IPS-15b (cell line): Measurements from ENCODE around the gene RASL10B.
"Not testable (repeated sequence)": the region's sequence is repeated elsewhere in the genome, so short reads cannot be mapped to it uniquely, and the experiment has no call there.

ENCODE experiments used
- H3K27me3 ChIP-seq: one replicate; pipeline ENCODE4 v1.6.1; 2013; ENCODE audit warnings: low read length; ENCODE audit not compliant: control insufficient read depth, insufficient read depth
- H3K36me3 ChIP-seq: one replicate; pipeline ENCODE4 v1.6.1; 2013; ENCODE audit warnings: low read length; ENCODE audit not compliant: control insufficient read depth, insufficient read depth
- H3K4me1 ChIP-seq: one replicate; pipeline ENCODE4 v1.6.1; 2013; ENCODE audit warnings: mild to moderate bottlenecking, low read length; ENCODE audit not compliant: control insufficient read depth, insufficient read depth
- H3K4me3 ChIP-seq: one replicate; pipeline ENCODE4 v1.5.1; 2013; ENCODE audit warnings: low read depth, low read length
- H3K9ac ChIP-seq: one replicate; pipeline ENCODE4 v1.6.1; 2013; ENCODE audit warnings: low read depth, mild to moderate bottlenecking, low read length
- H3K9me3 ChIP-seq: one replicate; pipeline ENCODE4 v1.6.1; 2013; ENCODE audit warnings: mild to moderate bottlenecking, low read length; ENCODE audit not compliant: control insufficient read depth, insufficient read depth

The RASL10B gene, protein sequence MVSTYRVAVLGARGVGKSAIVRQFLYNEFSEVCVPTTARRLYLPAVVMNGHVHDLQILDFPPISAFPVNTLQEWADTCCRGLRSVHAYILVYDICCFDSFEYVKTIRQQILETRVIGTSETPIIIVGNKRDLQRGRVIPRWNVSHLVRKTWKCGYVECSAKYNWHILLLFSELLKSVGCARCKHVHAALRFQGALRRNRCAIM

DNA sequence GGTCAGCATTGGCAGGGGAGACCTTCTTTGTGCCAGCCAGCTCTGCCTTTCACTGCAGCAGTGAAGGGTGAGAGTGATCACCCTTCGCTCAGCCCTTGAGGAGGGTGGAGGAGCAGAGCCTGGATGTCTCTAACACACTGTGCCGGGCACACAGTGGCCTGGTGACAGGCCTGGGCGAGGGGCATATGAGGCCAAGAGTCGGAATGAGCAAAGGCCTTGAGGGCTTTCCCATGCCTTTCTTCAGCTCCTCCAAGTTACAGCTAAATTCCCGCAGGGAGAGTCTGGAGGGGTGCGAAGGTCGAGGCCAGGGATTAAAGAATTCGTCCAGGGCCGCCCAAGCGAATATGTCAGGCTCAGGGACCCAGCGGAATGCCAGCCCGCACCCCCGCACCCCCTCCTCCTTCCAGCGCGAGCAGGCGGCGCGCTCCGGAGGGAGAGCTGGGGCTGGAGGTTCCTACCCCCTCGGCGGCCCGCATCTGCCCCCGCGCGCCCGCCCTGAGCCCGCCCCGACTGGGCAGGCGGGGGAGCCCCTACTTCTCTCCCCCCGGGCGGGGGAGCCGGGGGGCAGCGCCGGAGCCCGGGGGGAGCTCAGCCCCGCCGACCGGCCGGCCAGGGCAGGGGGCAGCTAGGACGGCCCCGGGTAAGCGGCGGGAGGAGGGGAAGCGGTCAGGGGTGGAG, at the start of gene RASL10B:
Gene RASL10B (plus strand): TSS at position 401 of the 678 bp plus-strand sequence. CDS start 3,546 bp downstream, outside the sequence.
- Histone ChIP-seq H3K9me3 (no peaks in the 10 kb centered on the region), H3K36me3 (no peaks in the 10 kb centered on the region), H3K4me1 (peaks cover 20% of the 10 kb centered on the region), H3K27me3 (peaks cover 26% of the 10 kb centered on the region), H3K4me3 (peak within 1 kb of the TSS; percentile 74), H3K9ac (no peak within 1 kb of the TSS)

DNA sequence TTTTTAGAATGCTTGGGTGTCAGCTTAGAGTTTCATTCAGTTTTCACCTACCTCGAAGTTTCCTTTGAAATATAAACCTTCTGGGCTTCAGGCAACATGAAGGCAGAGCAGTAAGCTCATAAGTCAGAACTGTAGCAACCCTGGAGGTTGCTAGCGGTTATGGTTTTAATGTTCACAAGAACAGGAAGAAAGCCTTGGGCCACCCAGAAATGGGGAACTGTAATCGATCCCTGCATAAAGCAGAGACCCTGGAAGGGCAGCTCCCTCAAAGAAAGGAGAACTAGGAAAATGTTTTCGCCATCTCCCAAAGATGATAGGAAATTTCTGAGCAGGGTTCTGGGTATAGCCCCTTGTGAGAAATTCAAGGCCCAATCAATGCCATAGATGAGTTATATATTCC, 47.8 kb upstream of the RASL10B start:
- no peaks in the 10 kb centered on the region for H3K36me3 ChIP-seq

DNA sequence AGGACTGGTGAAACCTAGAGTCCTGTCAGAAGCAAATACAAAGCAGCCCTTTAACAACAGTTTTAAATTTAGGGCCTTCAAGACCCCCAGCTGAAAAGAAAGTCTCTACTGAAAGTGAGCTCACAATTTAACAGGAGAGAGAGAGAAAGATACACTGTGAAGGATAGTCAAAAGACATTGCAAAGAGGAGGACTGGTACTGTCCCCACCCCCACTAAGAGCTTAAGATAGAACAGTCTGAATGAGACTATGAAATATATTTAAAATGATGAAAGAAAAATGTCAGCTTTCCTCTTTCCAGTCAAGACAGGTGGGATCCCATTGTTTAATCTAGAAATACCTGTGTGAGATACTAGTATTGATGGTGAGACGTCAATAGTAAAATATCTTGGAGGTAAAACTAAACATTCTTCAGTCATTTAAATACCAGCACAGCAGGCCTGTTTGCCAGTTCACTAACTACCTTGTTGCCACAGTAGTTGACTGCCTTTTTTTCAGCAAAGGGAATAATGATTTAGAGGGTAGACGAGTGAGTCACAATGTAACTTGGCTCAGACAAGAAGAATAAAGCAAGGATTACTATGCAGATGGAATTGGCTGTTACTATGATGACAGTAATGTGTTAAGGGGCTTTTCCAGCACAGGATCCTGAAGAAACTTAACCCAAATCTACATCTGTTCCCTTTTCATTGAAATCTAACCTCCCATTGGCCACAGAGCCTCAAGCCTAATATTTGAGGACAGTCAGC, 47.2 kb upstream of the RASL10B start:
- H3K9me3 ChIP-seq, result no peaks in the 10 kb centered on the region
- no peak overlapping the region for H3K9ac ChIP-seq
- no peaks in the 10 kb centered on the region for H3K27me3 ChIP-seq
- no peak overlapping the region for H3K4me3 ChIP-seq
- peaks cover 11% of the 10 kb centered on the region for H3K4me1 ChIP-seq
- H3K36me3 ChIP-seq, result no peaks in the 10 kb centered on the region

More for the DNA sequence above, 47.8 kb upstream of the RASL10B start:
- Histone ChIP-seq H3K9ac (no peak overlapping the region), H3K4me1 (peaks cover 11% of the 10 kb centered on the region), H3K27me3 (no peaks in the 10 kb centered on the region), H3K4me3 (no peak overlapping the region), H3K9me3 (no peaks in the 10 kb centered on the region)

DNA sequence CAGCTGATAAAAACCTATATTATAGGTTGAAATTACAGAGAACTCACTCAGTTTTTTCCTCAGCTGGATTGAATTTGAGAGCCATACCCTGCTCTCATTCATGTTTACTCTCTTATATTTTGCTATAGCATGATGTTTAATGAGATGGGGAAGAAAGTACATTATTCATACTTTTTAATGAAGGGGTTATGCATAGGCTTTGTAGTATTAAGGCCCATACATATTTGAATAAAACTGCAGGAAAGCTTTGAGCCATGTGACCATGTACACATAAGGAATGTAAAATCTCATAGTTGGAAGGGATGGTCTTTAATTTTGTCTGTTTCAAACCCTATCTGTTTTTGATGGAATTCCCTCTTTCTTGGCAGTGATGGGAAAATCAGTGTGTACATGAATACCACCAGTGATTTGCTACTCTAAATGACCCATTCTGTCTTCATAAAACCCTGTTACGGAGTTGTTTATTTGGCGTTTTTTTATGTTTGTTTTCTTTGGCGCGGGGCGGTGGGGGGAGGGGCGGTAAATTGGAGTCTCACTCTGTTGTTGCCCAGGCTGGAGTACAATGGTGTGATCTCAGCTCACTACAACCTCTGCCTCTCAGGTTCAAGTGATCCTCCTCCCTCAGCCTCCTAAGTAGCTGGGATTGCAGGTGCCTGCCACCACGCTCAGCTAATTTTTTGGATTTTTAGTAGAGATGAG, 38.8 kb upstream of the RASL10B start:
- Histone ChIP-seq H3K9ac (no peak overlapping the region), H3K4me3 (no peak overlapping the region), H3K27me3 (no peaks in the 10 kb centered on the region), H3K4me1 (peaks cover 3% of the 10 kb centered on the region), H3K9me3 (no peaks in the 10 kb centered on the region), H3K36me3 (peaks cover 6% of the 10 kb centered on the region)

DNA sequence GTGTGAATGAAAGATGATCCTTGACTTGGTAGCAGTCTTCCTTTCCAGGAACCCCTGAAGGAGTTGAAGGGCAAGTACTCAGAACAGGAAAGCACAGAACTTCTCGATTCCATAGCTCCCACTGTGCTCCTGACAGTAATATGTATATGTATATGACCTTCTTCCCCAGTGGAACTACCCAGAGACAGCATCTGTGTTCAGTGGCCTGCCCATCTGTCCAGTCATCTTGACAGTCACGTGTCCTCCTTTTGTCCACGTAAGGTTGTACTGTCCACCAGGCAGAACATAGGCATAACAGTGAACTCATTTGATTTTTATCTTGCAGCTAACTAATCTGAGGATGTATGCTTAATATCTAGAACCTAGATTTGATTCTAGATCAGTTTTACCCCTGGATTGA, 37.8 kb upstream of the RASL10B start:
- H3K9me3 ChIP-seq, result no peaks in the 10 kb centered on the region
- no peak overlapping the region for H3K4me3 ChIP-seq
- peaks cover 3% of the 10 kb centered on the region for H3K4me1 ChIP-seq
- no peaks in the 10 kb centered on the region for H3K27me3 ChIP-seq
- no peak overlapping the region for H3K9ac ChIP-seq
- H3K36me3 ChIP-seq, result peaks cover 6% of the 10 kb centered on the region

DNA sequence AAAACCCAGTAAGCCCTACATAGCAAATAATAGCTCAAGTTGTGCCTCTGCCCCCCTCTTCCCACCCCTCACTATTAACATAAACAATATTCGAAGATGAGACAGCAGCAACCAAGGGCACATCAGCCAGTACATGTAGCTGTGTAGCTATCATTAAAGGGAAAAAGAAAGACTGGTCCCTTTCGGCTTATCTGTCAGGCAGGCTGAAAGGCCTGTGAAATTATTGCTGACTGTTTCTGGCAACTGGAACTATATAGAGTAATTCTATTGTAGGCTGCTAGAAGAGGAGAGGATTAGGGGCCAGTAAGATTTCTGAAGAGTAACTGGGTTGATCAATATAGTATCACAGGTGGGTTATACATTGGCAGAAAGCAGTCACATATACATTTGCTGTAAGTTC, 36.5 kb upstream of the RASL10B start:
- Histone ChIP-seq H3K27me3 (no peaks in the 10 kb centered on the region), H3K36me3 (peaks cover 6% of the 10 kb centered on the region), H3K4me3 (no peak overlapping the region), H3K9ac (no peak overlapping the region), H3K4me1 (peaks cover 3% of the 10 kb centered on the region), H3K9me3 (no peaks in the 10 kb centered on the region)

DNA sequence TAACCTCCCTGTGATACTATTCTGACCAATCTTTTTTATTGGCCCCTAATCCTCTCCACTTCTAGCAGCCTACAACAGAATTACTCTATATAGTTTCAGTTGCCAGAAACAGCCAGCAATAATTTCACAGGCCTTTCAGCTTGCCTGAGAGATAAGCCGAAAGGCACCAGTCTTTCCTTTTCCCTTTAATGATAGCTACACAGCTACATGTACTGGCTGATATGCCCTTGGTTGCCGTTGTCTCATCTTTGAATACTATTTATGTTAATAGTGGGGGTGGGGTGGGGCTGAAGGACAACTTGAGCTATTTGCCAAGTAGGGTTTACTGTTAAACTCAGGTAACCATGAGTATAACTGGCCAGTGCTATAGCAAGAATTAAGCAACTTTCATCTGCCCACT, 35.8 kb upstream of the RASL10B start:
- H3K4me1 ChIP-seq, result peaks cover 3% of the 10 kb centered on the region
- no peaks in the 10 kb centered on the region for H3K27me3 ChIP-seq
- no peaks in the 10 kb centered on the region for H3K9me3 ChIP-seq
- no peak overlapping the region for H3K9ac ChIP-seq
- H3K36me3 ChIP-seq, result peaks cover 6% of the 10 kb centered on the region
- no peak overlapping the region for H3K4me3 ChIP-seq

DNA sequence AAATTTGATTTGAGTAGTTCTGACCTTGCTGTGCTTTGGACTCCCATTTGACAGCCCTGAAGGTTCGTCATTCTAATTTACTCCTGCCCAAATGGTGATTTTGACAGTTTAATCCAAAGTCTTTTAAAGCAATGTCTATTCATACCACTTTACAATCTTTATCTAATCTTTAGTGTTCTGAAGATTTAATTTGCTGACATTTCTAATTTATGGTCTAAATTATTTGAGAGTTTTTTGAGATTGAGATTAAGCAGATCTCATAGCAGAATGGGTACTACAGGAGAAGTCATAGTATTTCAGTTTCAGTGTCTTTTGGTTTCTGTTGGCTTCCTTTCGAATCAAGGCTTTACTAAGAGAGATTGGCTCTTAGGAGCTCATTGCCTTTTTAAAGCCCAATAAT, 32.6 kb upstream of the RASL10B start:
- Histone ChIP-seq H3K9ac (no peak overlapping the region), H3K36me3 (peaks cover 6% of the 10 kb centered on the region), H3K4me3 (no peak overlapping the region), H3K27me3 (no peaks in the 10 kb centered on the region), H3K4me1 (peaks cover 3% of the 10 kb centered on the region), H3K9me3 (no peaks in the 10 kb centered on the region)

DNA sequence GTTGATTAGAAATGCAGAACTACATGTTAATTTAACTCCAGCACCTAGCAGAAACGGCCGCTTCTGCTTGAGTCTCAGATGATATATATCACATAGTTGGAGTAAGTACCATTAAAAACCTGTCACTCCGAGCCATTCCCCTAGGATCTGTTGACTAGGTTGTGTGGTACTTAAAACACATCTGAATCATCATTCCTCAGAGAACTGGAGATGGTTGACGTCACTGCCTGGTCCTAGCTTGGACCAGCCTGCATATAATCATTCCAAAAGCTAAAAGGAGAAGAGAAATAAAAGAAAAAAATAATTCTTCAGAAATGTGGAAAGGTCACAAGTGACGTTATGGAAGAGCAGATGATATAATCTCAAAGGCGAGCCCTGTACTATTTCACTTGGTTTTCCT, 31.3 kb upstream of the RASL10B start:
- Histone ChIP-seq H3K9me3 (no peaks in the 10 kb centered on the region), H3K27me3 (no peaks in the 10 kb centered on the region), H3K4me1 (peaks cover 3% of the 10 kb centered on the region), H3K9ac (no peak overlapping the region), H3K36me3 (no peaks in the 10 kb centered on the region), H3K4me3 (no peak overlapping the region)

DNA sequence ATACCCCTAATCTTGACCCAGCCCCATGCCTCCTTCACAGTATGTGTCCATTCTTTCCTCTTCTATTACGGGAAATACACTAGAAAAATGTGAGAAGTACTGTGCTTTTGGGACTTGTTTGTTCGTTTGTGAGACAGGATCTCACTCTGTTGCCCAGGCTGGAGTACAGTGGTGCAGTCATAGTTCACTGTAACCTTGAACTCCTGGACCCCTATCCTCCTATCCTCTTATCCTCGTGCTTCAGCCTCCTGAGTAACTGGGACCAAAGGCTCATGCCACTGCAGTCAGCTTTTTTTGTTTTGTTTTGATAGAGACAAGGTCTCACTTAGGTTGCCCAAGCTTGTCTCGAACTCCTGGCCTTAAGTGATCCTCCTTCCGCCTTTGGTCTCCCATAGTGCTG, 29.9 kb upstream of the RASL10B start:
- no peaks in the 10 kb centered on the region for H3K27me3 ChIP-seq
- H3K4me3 ChIP-seq, result no peak overlapping the region
- no peaks in the 10 kb centered on the region for H3K4me1 ChIP-seq
- H3K36me3 ChIP-seq, result no peaks in the 10 kb centered on the region
- no peaks in the 10 kb centered on the region for H3K9me3 ChIP-seq
- no peak overlapping the region for H3K9ac ChIP-seq

DNA sequence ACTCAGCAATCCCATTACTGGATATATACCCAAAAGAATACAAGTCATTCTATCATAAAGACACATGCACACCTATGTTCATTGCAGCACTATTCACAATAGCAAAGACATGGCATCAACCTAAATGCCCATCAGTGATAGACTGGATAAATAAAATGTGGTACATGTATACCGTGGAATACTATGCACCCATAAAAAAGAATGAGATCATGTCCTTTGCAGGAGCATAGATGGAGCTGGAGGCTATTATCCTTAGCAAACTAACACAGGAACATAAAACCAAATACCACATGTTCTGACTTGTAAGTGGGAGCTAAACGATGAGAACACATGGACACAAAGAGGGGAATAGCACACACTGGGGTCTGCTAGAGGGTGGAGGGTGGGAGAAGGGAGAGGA, 28.1 kb upstream of the RASL10B start:
- not testable (repeated sequence) for H3K36me3 ChIP-seq, H3K4me3 ChIP-seq, H3K9ac ChIP-seq, H3K4me1 ChIP-seq, H3K9me3 ChIP-seq, H3K27me3 ChIP-seq
